Upper lobe of left lung (tissue), 6 donors: ENCODE measurements around the gene FRMD3. TPM values are rescaled to one million over a fixed set of nuclear protein-coding genes. Genes with fewer than 3 reads are reported as not detected.

ENCODE experiments used
- ATAC-seq, 2 donors: fragments of 200-7000 bp; cut with Tn5 transposase; one replicate each; pipeline ENCODE4 v1.9.1; 2022; ENCODE audit warnings: mild to moderate bottlenecking in 2 of 2, moderate library complexity in 2 of 2; ENCODE audit not compliant: low FRiP score in 2 of 2
- DNase-seq, 2 donors: peaks; one replicate each; pipeline ENCODE4 v3.0.0-alpha.2; 2019 to 2020
- H3K27ac ChIP-seq, 4 donors: fragments of 200-600 bp; sonication (generic); one replicate each; pipeline ENCODE4 v1.5.1; 2016 to 2019
- H3K27me3 ChIP-seq, 4 donors: fragments of 200-600 bp; sonication (generic); one replicate each; pipeline ENCODE4 v1.5.1; 2017 to 2019
- H3K36me3 ChIP-seq, 4 donors: fragments of 200-600 bp; sonication (generic); one replicate each; pipeline ENCODE4 v1.5.1; 2016 to 2019
- H3K4me1 ChIP-seq, 4 donors: fragments of 200-600 bp; sonication (generic); one replicate each; pipeline ENCODE4 v1.5.1; 2018 to 2019
- H3K4me3 ChIP-seq, 4 donors: fragments of 200-600 bp; sonication (generic); one replicate each; pipeline ENCODE4 v1.5.1; 2017 to 2019; ENCODE audit warnings: mild to moderate bottlenecking in 2 of 4, moderate library complexity in 1 of 4
- H3K9me3 ChIP-seq, 4 donors: fragments of 200-600 bp; sonication (generic); one replicate each; pipeline ENCODE4 v1.5.1; 2018 to 2019
- CTCF ChIP-seq, 6 experiments: fragments of 450-650 bp in 4 of 6; fragments of 200-600 bp in 2 of 6; sonication (generic) in 2 of 6; IDR thresholded peaks; one replicate each; pipeline ENCODE4 v1.5.1; 2016 to 2019; ENCODE audit warnings: antibody characterized with exemption in 6 of 6
- EP300 ChIP-seq, 4 donors: sonication (generic); formaldehyde crosslinking; IDR thresholded peaks; one replicate each; pipeline ENCODE4 v1.5.1; 2017; ENCODE audit warnings: antibody characterized with exemption in 4 of 4, control low read depth in 2 of 4
- POLR2A ChIP-seq, 4 donors: fragments of 450-650 bp; IDR thresholded peaks; one replicate each; pipeline ENCODE4 v1.5.1; 2016 to 2017; ENCODE audit warnings: antibody characterized with exemption in 4 of 4, mild to moderate bottlenecking in 2 of 4
- POLR2AphosphoS5 ChIP-seq, 2 donors: sonication (generic); formaldehyde crosslinking; IDR thresholded peaks; one replicate each; pipeline ENCODE4 v1.5.1; 2017; ENCODE audit warnings: antibody characterized with exemption in 2 of 2
- WGBS, 2 donors: methylation state at CpG; one replicate each; pipeline ENCODE4 v1.1.5; 2017 to 2018; 5-methylcytosine and 5-hydroxymethylcytosine counted together
- total RNA-seq, 6 donors: library from RNA; depleted of rRNA in 4 of 6; stranded (reverse); fragments of >200 nt in 4 of 6; gene quantifications; one replicate each; pipeline versions ENCODE4 v1.1.0 to v1.2.1, GENCODE V29; 2016 to 2021
- donor health status: DM: no; HTN: no; CAD: no; lungs with moderate emphysema.
- donor health status: DM: no; HTN: yes; CAD: no; lungs with severe emphysema.

FRMD3 gene
- total RNA-seq, 6 donors from 2014 or later, result 5.6 to 33.4 (median 10.4) TPM

DNA sequence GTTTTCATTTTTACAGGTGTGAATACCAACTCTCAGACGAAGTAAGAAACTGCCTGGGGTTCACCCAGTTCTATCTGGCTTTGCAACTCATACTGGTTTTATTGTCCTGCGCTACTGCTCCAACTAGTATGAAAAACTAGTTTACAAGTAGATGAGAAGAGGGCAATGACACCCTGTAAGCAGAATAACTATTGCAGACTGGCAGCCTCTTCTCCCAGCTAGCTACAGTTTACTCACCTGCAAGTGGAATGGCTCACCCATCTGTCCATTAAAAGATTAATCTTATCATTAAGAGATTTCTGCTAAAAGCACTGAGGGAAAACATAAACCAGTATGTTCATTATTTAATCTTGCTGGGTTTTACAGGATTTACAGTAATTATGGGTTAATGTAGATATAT is 113.4 kb downstream of the FRMD3 start:
- no peak for ATAC-seq
- WGBS, 2 donors, result 88 to 93% methylated on average over 2 of the region's 2 CpGs
- no peaks in the 10 kb centered on the region for H3K36me3 ChIP-seq

GRCh38 chr9:83423815-83424707 is 114.1 kb downstream of the FRMD3 start:
- H3K27me3 ChIP-seq, result no peaks in the 10 kb centered on the region
- no peak overlapping the region for H3K27ac ChIP-seq
- peaks cover 0 to 12% (median 7%) of the 10 kb centered on the region in 4 donors for H3K4me1 ChIP-seq
- TF ChIP-seq EP300 (IDR thresholded peaks at IDR 0.05), result no peak
- TF ChIP-seq POLR2AphosphoS5 (IDR thresholded peaks at IDR 0.05), result no peak
- TF ChIP-seq CTCF (IDR thresholded peaks at IDR 0.05), result no peak
- DNase-seq, result no peak
- no peaks in the 10 kb centered on the region for H3K9me3 ChIP-seq
- 72 to 75% methylated on average over 14 of the region's 14 CpGs for WGBS, 2 donors
- H3K4me3 ChIP-seq, result no peak overlapping the region
- no peaks in the 10 kb centered on the region for H3K36me3 ChIP-seq
- ATAC-seq, result no peak

More for the DNA sequence above, 113.4 kb downstream of the FRMD3 start:
- no peak for DNase-seq
- no peak overlapping the region for H3K27ac ChIP-seq
- H3K27me3 ChIP-seq, result no peaks in the 10 kb centered on the region
- peaks cover 0 to 12% (median 7%) of the 10 kb centered on the region in 4 donors for H3K4me1 ChIP-seq
- H3K9me3 ChIP-seq, result no peaks in the 10 kb centered on the region
- TF ChIP-seq POLR2A (IDR thresholded peaks at IDR 0.05) (no peak), EP300 (IDR thresholded peaks at IDR 0.05) (no peak), POLR2AphosphoS5 (IDR thresholded peaks at IDR 0.05) (no peak), CTCF (IDR thresholded peaks at IDR 0.05) (no peak)
- H3K4me3 ChIP-seq, result no peak overlapping the region

GRCh38 chr9:83422527-83422926 is 115.7 kb downstream of the FRMD3 start:
- no peaks in the 10 kb centered on the region for H3K27me3 ChIP-seq
- ATAC-seq, result peak in 1 of 2 donors; percentile 53
- WGBS, 2 donors, result 64 to 65% methylated on average over 3 of the region's 3 CpGs
- TF ChIP-seq CTCF (IDR thresholded peaks at IDR 0.05) (no peak), POLR2A (IDR thresholded peaks at IDR 0.05) (no peak), EP300 (IDR thresholded peaks at IDR 0.05) (no peak), POLR2AphosphoS5 (IDR thresholded peaks at IDR 0.05) (no peak)
- no peaks in the 10 kb centered on the region for H3K9me3 ChIP-seq
- H3K36me3 ChIP-seq, result no peaks in the 10 kb centered on the region
- H3K4me1 ChIP-seq, result peaks cover 0 to 12% (median 7%) of the 10 kb centered on the region in 4 donors
- no peak overlapping the region for H3K27ac ChIP-seq
- H3K4me3 ChIP-seq, result no peak overlapping the region
- DNase-seq, result no peak

GRCh38 chr9:83420486-83420885 is 117.7 kb downstream of the FRMD3 start:
- H3K36me3 ChIP-seq, result no peaks in the 10 kb centered on the region
- H3K4me1 ChIP-seq, result no peaks in the 10 kb centered on the region
- H3K4me3 ChIP-seq, result no peak overlapping the region
- ATAC-seq (no peak), DNase-seq (no peak)
- no peak overlapping the region for H3K27ac ChIP-seq
- H3K9me3 ChIP-seq, result no peaks in the 10 kb centered on the region
- TF ChIP-seq POLR2AphosphoS5 (IDR thresholded peaks at IDR 0.05) (no peak), CTCF (IDR thresholded peaks at IDR 0.05) (no peak), EP300 (IDR thresholded peaks at IDR 0.05) (no peak), POLR2A (IDR thresholded peaks at IDR 0.05) (no peak)
- H3K27me3 ChIP-seq, result no peaks in the 10 kb centered on the region
- whole genome bisulfite sequencing, 2 donors, result 90 to 91% methylated on average over 3 of the region's 3 CpGs
